ENCODE data around the gene AGAP3. TPM values are rescaled to one million over a fixed set of nuclear protein-coding genes. Genes with fewer than 3 reads are reported as not detected.

Gene AGAP3
- total and polyA plus RNA-seq, 7 donors: 27.7 to 89.7 (median 36.4) TPM

GRCh38 chr7:151081170-151082101 is 4.8 kb upstream of the AGAP3 start:
- intact Hi-C loops (cut with DNase I): loop anchor here (1.0 kb wide), 1 partner anchor 22 kb away; the partner anchor contains the start of gene SLC4A2
- no peak for DNase-seq
- no peaks in the 10 kb centered on the region for H3K9me3 ChIP-seq
- TF ChIP-seq EP300 (IDR thresholded peaks at IDR 0.05) (no peak), POLR2A (IDR thresholded peaks at IDR 0.05) (no peak), CTCF (IDR thresholded peaks at IDR 0.05) (no peak), POLR2AphosphoS5 (IDR thresholded peaks at IDR 0.05) (no peak)
- no peaks in the 10 kb centered on the region for H3K27me3 ChIP-seq
- peak overlapping the region; percentile 82 to 99 (median 88) for H3K4me3 ChIP-seq
- peaks cover 0 to 11% (median 0%) of the 10 kb centered on the region in 4 donors for H3K36me3 ChIP-seq
- peak overlapping the region; percentile 92 to 98 (median 96) for H3K27ac ChIP-seq
- WGBS, 2 donors: 12 to 45% methylated on average over 64 of the region's 64 CpGs
- peaks cover 0 to 69% (median 65%) of the 10 kb centered on the region in 4 donors for H3K4me1 ChIP-seq

- no peaks in the 10 kb centered on the region for H3K9me3 ChIP-seq
- H3K36me3 ChIP-seq: peaks cover 0 to 4% (median 0%) of the 10 kb centered on the region in 4 donors
- H3K27me3 ChIP-seq: no peaks in the 10 kb centered on the region
- peaks cover 0 to 67% (median 62%) of the 10 kb centered on the region in 4 donors for H3K4me1 ChIP-seq
- intact Hi-C loops (cut with DNase I): no loop called here
- peak overlapping the region; percentile 92 to 98 (median 96) for H3K27ac ChIP-seq
- TF ChIP-seq EP300 (IDR thresholded peaks at IDR 0.05): no peak
- TF ChIP-seq CTCF (IDR thresholded peaks at IDR 0.05): no peak
- TF ChIP-seq POLR2AphosphoS5 (IDR thresholded peaks at IDR 0.05): no peak
- TF ChIP-seq POLR2A (IDR thresholded peaks at IDR 0.05): no peak
- DNase-seq: no peak
- H3K4me3 ChIP-seq: peak overlapping the region; percentile 51 to 94 (median 88)
- WGBS, 2 donors: 42 to 60% methylated on average over 42 of the region's 42 CpGs
These were observed 3.9 kb upstream of the AGAP3 start for GRCh38 chr7:151082141-151083070.

GRCh38 chr7:151083071-151083823 is 3.0 kb upstream of the AGAP3 start, which contains the start of gene TMUB1:
TSS of gene TMUB1 (minus strand) at chr7:151083493. CDS start at chr7:151082563, 930 bp downstream.
- WGBS, 2 donors: 1% methylated on average over 69 of the region's 69 CpGs
- peak within 1 kb of the TSS; percentile 51 to 94 (median 88) for H3K4me3 ChIP-seq
- peak within 1 kb of the TSS; percentile 92 to 98 (median 96) for H3K27ac ChIP-seq
- intact Hi-C loops (cut with DNase I): no loop called here
- no peaks in the 10 kb centered on the region for H3K9me3 ChIP-seq
- DNase-seq: peak; percentile 91
- peaks cover 0 to 67% (median 61%) of the 10 kb centered on the region in 4 donors for H3K4me1 ChIP-seq
- no peaks in the 10 kb centered on the region for H3K27me3 ChIP-seq
- peak; percentile 54 to 82 (median 66) for TF ChIP-seq POLR2AphosphoS5 (IDR thresholded peaks at IDR 0.05)
- peak in 1 of 4 donors; percentile 29 for TF ChIP-seq EP300 (IDR thresholded peaks at IDR 0.05)
- TF ChIP-seq CTCF (IDR thresholded peaks at IDR 0.05): no peak
- H3K36me3 ChIP-seq: no peaks in the 10 kb centered on the region

- 8 to 28% methylated on average over 3 of the region's 3 CpGs for WGBS, 2 donors
- H3K27ac ChIP-seq: peak overlapping the region; percentile 92 to 98 (median 96)
- no peaks in the 10 kb centered on the region for H3K27me3 ChIP-seq
- no peaks in the 10 kb centered on the region for H3K9me3 ChIP-seq
- intact Hi-C loops (cut with DNase I): no loop called here
- no peak for DNase-seq
- peaks cover 0 to 67% (median 61%) of the 10 kb centered on the region in 4 donors for H3K4me1 ChIP-seq
- H3K4me3 ChIP-seq: peak overlapping the region; percentile 51 to 94 (median 88)
- TF ChIP-seq POLR2AphosphoS5 (IDR thresholded peaks at IDR 0.05) (no peak), EP300 (IDR thresholded peaks at IDR 0.05) (no peak), POLR2A (IDR thresholded peaks at IDR 0.05) (no peak), CTCF (IDR thresholded peaks at IDR 0.05) (no peak)
- H3K36me3 ChIP-seq: no peaks in the 10 kb centered on the region
These were observed 2.5 kb upstream of the AGAP3 start for GRCh38 chr7:151083824-151084160.
